ENCODE measurements around the gene SMOC2. TPM values are rescaled to one million over a fixed set of nuclear protein-coding genes. Genes with fewer than 3 reads are reported as not detected.
A peak's percentile ranks its signal among the peaks of the same experiment; 100 is the strongest.

SMOC2 gene
- total RNA-seq, 4 donors from 2014 or later, result 74.7 to 139 (median 118) TPM

GRCh38 chr6:168708526-168708925 is 267.5 kb downstream of the SMOC2 start:
- Histone ChIP-seq H3K4me3 (no peak overlapping the region), H3K4me1 (peaks cover 0 to 3% (median 0%) of the 10 kb centered on the region in 4 donors), H3K9me3 (no peaks in the 10 kb centered on the region), H3K27me3 (no peaks in the 10 kb centered on the region), H3K27ac (no peak overlapping the region), H3K36me3 (no peaks in the 10 kb centered on the region)
- WGBS, 2 donors, result 55 to 61% methylated on average over 5 of the region's 5 CpGs
- DNase-seq (ENCODE audit: low spot score in 2 of 2), result no peak
- TF ChIP-seq EP300 (IDR thresholded peaks at IDR 0.05) (no peak), POLR2A (IDR thresholded peaks at IDR 0.05) (no peak), CTCF (IDR thresholded peaks at IDR 0.05) (no peak)

- Histone ChIP-seq H3K4me3 (no peak overlapping the region), H3K9me3 (no peaks in the 10 kb centered on the region), H3K4me1 (peaks cover 0 to 3% (median 0%) of the 10 kb centered on the region in 4 donors), H3K36me3 (no peaks in the 10 kb centered on the region), H3K27me3 (no peaks in the 10 kb centered on the region), H3K27ac (no peak overlapping the region)
- DNase-seq (ENCODE audit: low spot score in 2 of 2), result no peak
- TF ChIP-seq EP300 (IDR thresholded peaks at IDR 0.05), result no peak
- TF ChIP-seq POLR2A (IDR thresholded peaks at IDR 0.05), result no peak
- no peak for TF ChIP-seq CTCF (IDR thresholded peaks at IDR 0.05)
- WGBS, 2 donors, result 44 to 64% methylated on average over 2 of the region's 2 CpGs
Measured at GRCh38 chr6:168708984-168709383, 268.0 kb downstream of the SMOC2 start.

GRCh38 chr6:168709390-168709789 is 268.4 kb downstream of the SMOC2 start:
- DNase-seq (ENCODE audit: low spot score in 2 of 2), result no peak
- H3K36me3 ChIP-seq, result no peaks in the 10 kb centered on the region
- WGBS, 2 donors, result 81 to 88% methylated on average over 8 to 9 of the region's 9 CpGs
- TF ChIP-seq POLR2A (IDR thresholded peaks at IDR 0.05) (no peak), EP300 (IDR thresholded peaks at IDR 0.05) (no peak), CTCF (IDR thresholded peaks at IDR 0.05) (no peak)
- H3K4me3 ChIP-seq, result no peak overlapping the region
- no peaks in the 10 kb centered on the region for H3K27me3 ChIP-seq
- peaks cover 0 to under 1% (median 0%) of the 10 kb centered on the region in 4 donors for H3K4me1 ChIP-seq
- no peak overlapping the region for H3K27ac ChIP-seq
- H3K9me3 ChIP-seq, result peaks cover 0 to under 1% (median 0%) of the 10 kb centered on the region in 4 donors

GRCh38 chr6:168709991-168710390 is 269.0 kb downstream of the SMOC2 start:
- Histone ChIP-seq H3K9me3 (peaks cover 0 to 5% (median 0%) of the 10 kb centered on the region in 4 donors), H3K4me1 (no peaks in the 10 kb centered on the region), H3K36me3 (no peaks in the 10 kb centered on the region), H3K4me3 (no peak overlapping the region), H3K27me3 (no peaks in the 10 kb centered on the region), H3K27ac (no peak overlapping the region)
- no peak for DNase-seq (ENCODE audit: low spot score in 2 of 2)
- no peak for TF ChIP-seq CTCF (IDR thresholded peaks at IDR 0.05)
- TF ChIP-seq EP300 (IDR thresholded peaks at IDR 0.05), result no peak
- no peak for TF ChIP-seq POLR2A (IDR thresholded peaks at IDR 0.05)
- 85 to 90% methylated on average over 9 of the region's 9 CpGs for WGBS, 2 donors

- Histone ChIP-seq H3K4me1 (no peaks in the 10 kb centered on the region), H3K4me3 (no peak overlapping the region), H3K27me3 (no peaks in the 10 kb centered on the region), H3K27ac (no peak overlapping the region), H3K36me3 (no peaks in the 10 kb centered on the region), H3K9me3 (peaks cover 0 to 5% (median 0%) of the 10 kb centered on the region in 4 donors)
- DNase-seq (ENCODE audit: low spot score in 2 of 2), result peak in 1 of 2 donors; percentile 39
- no peak for TF ChIP-seq POLR2A (IDR thresholded peaks at IDR 0.05)
- peak; percentile 20 to 42 (median 26) for TF ChIP-seq CTCF (IDR thresholded peaks at IDR 0.05)
- no peak for TF ChIP-seq EP300 (IDR thresholded peaks at IDR 0.05)
- 16 to 21% methylated on average over 5 of the region's 5 CpGs for WGBS, 2 donors
Measured at GRCh38 chr6:168711049-168711640, 270.2 kb downstream of the SMOC2 start.

Data from tibial nerve (tissue), 4 donors.